ENCODE results near the gene RYR3.

DNA sequence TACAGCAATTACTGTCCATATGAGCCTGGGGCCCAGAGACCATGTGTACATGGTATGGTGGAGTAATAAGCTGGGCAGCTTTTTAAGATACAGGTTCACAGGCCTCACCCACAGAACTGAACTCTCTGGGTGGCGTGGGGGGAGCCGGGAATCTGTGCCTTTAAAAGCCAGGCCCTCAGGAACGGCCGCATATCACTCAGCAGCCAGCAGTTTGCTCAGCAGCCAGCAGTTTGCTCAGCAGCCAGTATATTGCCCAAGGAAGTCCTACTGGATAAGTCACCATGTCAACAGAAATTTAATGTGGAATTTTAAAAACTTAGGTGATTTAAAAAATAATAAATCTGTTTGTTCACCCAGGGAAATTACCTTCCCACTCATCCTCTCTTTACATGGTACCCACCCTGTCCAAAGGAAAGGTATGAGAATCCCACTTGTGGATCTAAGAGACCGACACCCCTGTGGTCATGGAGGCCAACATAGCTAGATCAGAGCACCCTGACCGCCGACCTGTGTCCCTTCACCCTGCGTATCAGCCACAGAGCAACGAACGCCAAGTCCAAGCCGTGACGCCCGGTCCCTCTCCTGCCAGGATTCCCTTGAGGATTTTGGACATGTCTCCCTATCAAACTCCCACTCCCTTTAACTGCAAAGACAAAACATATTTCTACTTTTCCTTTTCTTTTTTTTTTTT is 561.8 kb downstream of the RYR3 start:
- TF ChIP-seq, protein P1, sequence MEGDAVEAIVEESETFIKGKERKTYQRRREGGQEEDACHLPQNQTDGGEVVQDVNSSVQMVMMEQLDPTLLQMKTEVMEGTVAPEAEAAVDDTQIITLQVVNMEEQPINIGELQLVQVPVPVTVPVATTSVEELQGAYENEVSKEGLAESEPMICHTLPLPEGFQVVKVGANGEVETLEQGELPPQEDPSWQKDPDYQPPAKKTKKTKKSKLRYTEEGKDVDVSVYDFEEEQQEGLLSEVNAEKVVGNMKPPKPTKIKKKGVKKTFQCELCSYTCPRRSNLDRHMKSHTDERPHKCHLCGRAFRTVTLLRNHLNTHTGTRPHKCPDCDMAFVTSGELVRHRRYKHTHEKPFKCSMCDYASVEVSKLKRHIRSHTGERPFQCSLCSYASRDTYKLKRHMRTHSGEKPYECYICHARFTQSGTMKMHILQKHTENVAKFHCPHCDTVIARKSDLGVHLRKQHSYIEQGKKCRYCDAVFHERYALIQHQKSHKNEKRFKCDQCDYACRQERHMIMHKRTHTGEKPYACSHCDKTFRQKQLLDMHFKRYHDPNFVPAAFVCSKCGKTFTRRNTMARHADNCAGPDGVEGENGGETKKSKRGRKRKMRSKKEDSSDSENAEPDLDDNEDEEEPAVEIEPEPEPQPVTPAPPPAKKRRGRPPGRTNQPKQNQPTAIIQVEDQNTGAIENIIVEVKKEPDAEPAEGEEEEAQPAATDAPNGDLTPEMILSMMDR (IDR thresholded peaks at IDR 0.05): no peak
- no peak for TF ChIP-seq POLR2A (IDR thresholded peaks at IDR 0.05)
